ENCODE results near the gene PSME3IP1.

DNA sequence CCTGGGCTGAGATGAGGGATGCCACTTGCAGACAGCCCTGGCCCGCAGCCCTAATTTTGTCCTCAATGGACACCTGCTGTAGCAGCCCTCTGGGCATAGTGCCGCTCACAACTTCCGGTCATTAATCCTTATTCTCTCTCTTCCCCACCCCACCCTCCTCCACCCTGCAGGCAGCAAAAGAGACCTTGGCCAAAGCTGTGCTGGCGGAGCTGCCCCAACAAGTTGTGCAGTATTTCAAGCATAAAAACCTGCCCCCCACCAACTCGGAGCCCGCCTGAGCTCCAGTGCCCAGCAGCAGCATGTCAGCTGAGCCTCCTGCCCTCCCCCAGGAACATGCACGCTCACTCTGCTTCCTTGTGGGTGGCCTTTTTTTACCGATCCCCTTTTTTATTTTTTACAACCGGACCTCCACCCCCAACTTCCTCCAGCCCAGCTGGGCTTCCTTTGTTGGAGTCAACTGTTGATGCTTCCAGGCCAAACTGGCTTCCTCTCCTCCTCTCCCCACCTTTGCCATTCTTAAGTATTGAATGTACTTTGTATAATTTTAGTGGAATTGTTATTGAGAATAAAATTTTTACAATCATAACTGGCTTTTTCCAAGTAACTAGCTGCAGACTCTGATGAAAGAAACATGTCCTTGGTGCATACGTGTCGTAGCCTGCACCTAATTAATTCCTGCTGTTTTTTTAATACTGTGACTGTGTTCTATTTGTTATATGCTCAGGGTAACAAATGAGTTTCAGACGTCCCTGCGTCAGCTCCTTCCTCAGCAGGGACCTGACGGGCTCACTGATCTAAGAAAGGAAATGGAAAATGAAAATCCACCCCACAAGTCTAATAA lies 38.2 kb downstream of the PSME3IP1 start:
- TF ChIP-seq, protein P1, sequence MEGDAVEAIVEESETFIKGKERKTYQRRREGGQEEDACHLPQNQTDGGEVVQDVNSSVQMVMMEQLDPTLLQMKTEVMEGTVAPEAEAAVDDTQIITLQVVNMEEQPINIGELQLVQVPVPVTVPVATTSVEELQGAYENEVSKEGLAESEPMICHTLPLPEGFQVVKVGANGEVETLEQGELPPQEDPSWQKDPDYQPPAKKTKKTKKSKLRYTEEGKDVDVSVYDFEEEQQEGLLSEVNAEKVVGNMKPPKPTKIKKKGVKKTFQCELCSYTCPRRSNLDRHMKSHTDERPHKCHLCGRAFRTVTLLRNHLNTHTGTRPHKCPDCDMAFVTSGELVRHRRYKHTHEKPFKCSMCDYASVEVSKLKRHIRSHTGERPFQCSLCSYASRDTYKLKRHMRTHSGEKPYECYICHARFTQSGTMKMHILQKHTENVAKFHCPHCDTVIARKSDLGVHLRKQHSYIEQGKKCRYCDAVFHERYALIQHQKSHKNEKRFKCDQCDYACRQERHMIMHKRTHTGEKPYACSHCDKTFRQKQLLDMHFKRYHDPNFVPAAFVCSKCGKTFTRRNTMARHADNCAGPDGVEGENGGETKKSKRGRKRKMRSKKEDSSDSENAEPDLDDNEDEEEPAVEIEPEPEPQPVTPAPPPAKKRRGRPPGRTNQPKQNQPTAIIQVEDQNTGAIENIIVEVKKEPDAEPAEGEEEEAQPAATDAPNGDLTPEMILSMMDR (conservative IDR thresholded peaks at IDR 0.05; ENCODE audit: low read depth, low read length): no peak
- TF ChIP-seq EZH2 (IDR thresholded peaks at IDR 0.05; ENCODE audit: low read length, unreplicated experiment): no peak

Data from PC-3 (cell line).